Measurements from ENCODE around the gene DCUN1D3. TPM values are rescaled to one million over a fixed set of nuclear protein-coding genes. Genes with fewer than 3 reads are reported as not detected.
A peak's percentile ranks its signal among the peaks of the same experiment; 100 is the strongest.

Gene DCUN1D3
- total RNA-seq, 1 donor from 2014 or later = 14.5 TPM

- H3K4me1 Mint-ChIP-seq (ENCODE audit: low read depth) = peaks cover 54% of the 10 kb centered on the region
- H3K36me3 Mint-ChIP-seq (ENCODE audit: low read depth) = peaks cover 9% of the 10 kb centered on the region
- intact Hi-C loops (cut with micrococcal nuclease) = loop anchor here (1.0 to 2.0 kb wide), 2 partner anchors 11 to 28 kb away; partner anchors contain the start of genes DCUN1D3 and LYRM1
- no peaks in the 10 kb centered on the region for H3K27me3 Mint-ChIP-seq (ENCODE audit: insufficient read depth)
- no peak for DNase-seq (ENCODE audit: low spot score)
- peak overlapping the region; percentile 78 for H3K27ac Mint-ChIP-seq
- H3K9me3 Mint-ChIP-seq = no peaks in the 10 kb centered on the region
- peak overlapping the region; percentile 6 for H3K4me3 Mint-ChIP-seq
Measured at GRCh38 chr16:20910781-20911321, 10.7 kb upstream of the DCUN1D3 start.

- intact Hi-C loops (cut with micrococcal nuclease) = no loop called here
- H3K9me3 Mint-ChIP-seq = no peaks in the 10 kb centered on the region
- H3K27me3 Mint-ChIP-seq (ENCODE audit: insufficient read depth) = no peaks in the 10 kb centered on the region
- peaks cover 89% of the 10 kb centered on the region for H3K4me1 Mint-ChIP-seq (ENCODE audit: low read depth)
- peaks cover 23% of the 10 kb centered on the region for H3K36me3 Mint-ChIP-seq (ENCODE audit: low read depth)
- no peak overlapping the region for H3K4me3 Mint-ChIP-seq
- peak overlapping the region; percentile 9 for H3K27ac Mint-ChIP-seq
- no peak for DNase-seq (ENCODE audit: low spot score)
Measured at GRCh38 chr16:20906341-20907255, 6.4 kb upstream of the DCUN1D3 start.

- Mint-ChIP-seq H3K27ac (no peak overlapping the region), H3K36me3 (ENCODE audit: low read depth) (peaks cover 30% of the 10 kb centered on the region), H3K4me1 (ENCODE audit: low read depth) (peaks cover 85% of the 10 kb centered on the region), H3K4me3 (no peak overlapping the region), H3K9me3 (no peaks in the 10 kb centered on the region), H3K27me3 (ENCODE audit: insufficient read depth) (no peaks in the 10 kb centered on the region)
- DNase-seq (ENCODE audit: low spot score) = no peak
- intact Hi-C loops (cut with micrococcal nuclease) = no loop called here
Measured at GRCh38 chr16:20905576-20905975, 5.4 kb upstream of the DCUN1D3 start.

- peak overlapping the region; percentile 17 for H3K4me3 Mint-ChIP-seq
Measured at GRCh38 chr16:20904507-20905081, 4.4 kb upstream of the DCUN1D3 start.

GRCh38 chr16:20903899-20904506 lies 3.8 kb upstream of the DCUN1D3 start:
- peak overlapping the region; percentile 64 for H3K27ac Mint-ChIP-seq
- peaks cover 76% of the 10 kb centered on the region for H3K4me1 Mint-ChIP-seq (ENCODE audit: low read depth)
- no peak for DNase-seq (ENCODE audit: low spot score)
- H3K36me3 Mint-ChIP-seq (ENCODE audit: low read depth) = peaks cover 30% of the 10 kb centered on the region
- H3K9me3 Mint-ChIP-seq = no peaks in the 10 kb centered on the region
- peak overlapping the region; percentile 17 for H3K4me3 Mint-ChIP-seq
- intact Hi-C loops (cut with micrococcal nuclease) = no loop called here
- H3K27me3 Mint-ChIP-seq (ENCODE audit: insufficient read depth) = no peaks in the 10 kb centered on the region

More at GRCh38 chr16:20904507-20905081, 4.4 kb upstream of the DCUN1D3 start:
- Mint-ChIP-seq H3K9me3 (no peaks in the 10 kb centered on the region), H3K27me3 (ENCODE audit: insufficient read depth) (no peaks in the 10 kb centered on the region), H3K36me3 (ENCODE audit: low read depth) (peaks cover 30% of the 10 kb centered on the region), H3K4me1 (ENCODE audit: low read depth) (peaks cover 76% of the 10 kb centered on the region), H3K27ac (peak overlapping the region; percentile 64)
- intact Hi-C loops (cut with micrococcal nuclease) = no loop called here
- peak; percentile 14 for DNase-seq (ENCODE audit: low spot score)

- H3K4me1 Mint-ChIP-seq (ENCODE audit: low read depth) = peaks cover 76% of the 10 kb centered on the region
- no peaks in the 10 kb centered on the region for H3K9me3 Mint-ChIP-seq
- no peaks in the 10 kb centered on the region for H3K27me3 Mint-ChIP-seq (ENCODE audit: insufficient read depth)
- DNase-seq (ENCODE audit: low spot score) = no peak
- H3K27ac Mint-ChIP-seq = no peak overlapping the region
- intact Hi-C loops (cut with micrococcal nuclease) = no loop called here
- peaks cover 31% of the 10 kb centered on the region for H3K36me3 Mint-ChIP-seq (ENCODE audit: low read depth)
- H3K4me3 Mint-ChIP-seq = peak overlapping the region; percentile 47
Measured at GRCh38 chr16:20903116-20903898, 3.1 kb upstream of the DCUN1D3 start.

GRCh38 chr16:20902426-20902825 lies 2.3 kb upstream of the DCUN1D3 start:
- H3K4me3 Mint-ChIP-seq = peak overlapping the region; percentile 90
- H3K27me3 Mint-ChIP-seq (ENCODE audit: insufficient read depth) = no peaks in the 10 kb centered on the region
- peak overlapping the region; percentile 100 for H3K27ac Mint-ChIP-seq
- peaks cover 38% of the 10 kb centered on the region for H3K36me3 Mint-ChIP-seq (ENCODE audit: low read depth)
- intact Hi-C loops (cut with micrococcal nuclease) = no loop called here
- H3K4me1 Mint-ChIP-seq (ENCODE audit: low read depth) = peaks cover 78% of the 10 kb centered on the region
- no peak for DNase-seq (ENCODE audit: low spot score)
- H3K9me3 Mint-ChIP-seq = no peaks in the 10 kb centered on the region

GRCh38 chr16:20901436-20902112 lies 1.4 kb upstream of the DCUN1D3 start:
- peak overlapping the region; percentile 100 for H3K27ac Mint-ChIP-seq
- peak overlapping the region; percentile 90 for H3K4me3 Mint-ChIP-seq
- H3K4me1 Mint-ChIP-seq (ENCODE audit: low read depth) = peaks cover 83% of the 10 kb centered on the region
- intact Hi-C loops (cut with micrococcal nuclease) = loop anchor here (2.0 kb wide), 1 partner anchor 1289 kb away; no protein-coding TSS in a partner anchor
- H3K36me3 Mint-ChIP-seq (ENCODE audit: low read depth) = peaks cover 45% of the 10 kb centered on the region
- no peaks in the 10 kb centered on the region for H3K27me3 Mint-ChIP-seq (ENCODE audit: insufficient read depth)
- no peaks in the 10 kb centered on the region for H3K9me3 Mint-ChIP-seq
- peak; percentile 8 for DNase-seq (ENCODE audit: low spot score)

GRCh38 chr16:20901068-20901435 lies 894 bp upstream of the DCUN1D3 start:
- no peaks in the 10 kb centered on the region for H3K27me3 Mint-ChIP-seq (ENCODE audit: insufficient read depth)
- H3K4me1 Mint-ChIP-seq (ENCODE audit: low read depth) = peaks cover 78% of the 10 kb centered on the region
- H3K36me3 Mint-ChIP-seq (ENCODE audit: low read depth) = peaks cover 43% of the 10 kb centered on the region
- intact Hi-C loops (cut with micrococcal nuclease) = loop anchor here (2.0 kb wide), 1 partner anchor 1290 kb away; no protein-coding TSS in a partner anchor
- peak overlapping the region; percentile 100 for H3K27ac Mint-ChIP-seq
- H3K9me3 Mint-ChIP-seq = no peaks in the 10 kb centered on the region
- DNase-seq (ENCODE audit: low spot score) = no peak
- H3K4me3 Mint-ChIP-seq = peak overlapping the region; percentile 90

GRCh38 chr16:20899477-20900298 lies 470 bp downstream of the DCUN1D3 start:
- Mint-ChIP-seq H3K9me3 (no peaks in the 10 kb centered on the region), H3K4me1 (ENCODE audit: low read depth) (peaks cover 73% of the 10 kb centered on the region), H3K27ac (peak overlapping the region; percentile 100), H3K36me3 (ENCODE audit: low read depth) (peaks cover 42% of the 10 kb centered on the region), H3K27me3 (ENCODE audit: insufficient read depth) (no peaks in the 10 kb centered on the region), H3K4me3 (peak overlapping the region; percentile 90)
- no peak for DNase-seq (ENCODE audit: low spot score)
- intact Hi-C loops (cut with micrococcal nuclease) = loop anchor here (1.0 to 2.0 kb wide), 9 partner anchors 12 to 1291 kb away; partner anchors contain the start of genes ERI2, REXO5 and THUMPD1

- H3K27ac Mint-ChIP-seq = peak overlapping the region; percentile 100
- peaks cover 42% of the 10 kb centered on the region for H3K36me3 Mint-ChIP-seq (ENCODE audit: low read depth)
- H3K4me1 Mint-ChIP-seq (ENCODE audit: low read depth) = peaks cover 67% of the 10 kb centered on the region
- H3K4me3 Mint-ChIP-seq = peak overlapping the region; percentile 90
- no peak for DNase-seq (ENCODE audit: low spot score)
- no peaks in the 10 kb centered on the region for H3K9me3 Mint-ChIP-seq
- H3K27me3 Mint-ChIP-seq (ENCODE audit: insufficient read depth) = no peaks in the 10 kb centered on the region
- intact Hi-C loops (cut with micrococcal nuclease) = loop anchor here (1.0 kb wide), 1 partner anchor 15 kb away; no protein-coding TSS in a partner anchor
Measured at GRCh38 chr16:20899071-20899470, 1.1 kb downstream of the DCUN1D3 start.

All from activated T-helper 1 cell treated with anti-CD3 and anti-CD28 coated beads, Interleukin-12 subunit alpha, Interleukin-12 subunit beta, Interleukin-2, Interleukin-4 antibody, amounts not matched to agents 30 ng/mL and 10 ng/mL and 1 ng/mL, durations not matched to agents 14 hours and 24 hours and 36 hours (primary cell).